GM12878 (cell line): Measurements from ENCODE around the gene SMOC1. TPM values are rescaled to one million over a fixed set of nuclear protein-coding genes. Genes with fewer than 3 reads are reported as not detected.

ENCODE experiments used
- ATAC-seq: fragments of 200-7000 bp; cut with Tn5 transposase; 3 replicates; pipeline ENCODE4 v1.9.1; 2020; ENCODE audit warnings: mild to moderate bottlenecking, moderate library complexity
- BruUV-seq: library from RNA; stranded (reverse); fragments of 400-500 nt; replicated peaks from 2 replicates; lab custom pipeline; 2021; lab: Mats Ljungman, UMichigan
- CTCF ChIA-PET: fragments of 300-600 bp; sonication (Branson Sonifier 250); formaldehyde crosslinking; extraction: SDS; loops from one replicate; lab custom pipeline; 2021; ENCODE audit warnings: inconsistent platforms; lab: Yijun Ruan, JAX
- POLR2A ChIA-PET: fragments of 350-600 bp; formaldehyde crosslinking; extraction: SDS; loops from one replicate; lab custom pipeline; 2021; ENCODE audit warnings: inconsistent platforms; lab: Charles Lee
- RAD21 ChIA-PET: fragments of 300-600 bp; sonication (Branson Sonifier 250); formaldehyde crosslinking; loops from one replicate; lab custom pipeline; 2023; ENCODE audit warnings: antibody characterized with exemption; ENCODE audit not compliant: unreplicated experiment; lab: Charles Lee
- SMC1A ChIA-PET: fragments of 300-600 bp; sonication (Branson Sonifier 250); formaldehyde crosslinking; loops from one replicate; lab custom pipeline; 2023; ENCODE audit not compliant: unreplicated experiment, uncharacterized antibody; lab: Charles Lee
- DNase-seq: peaks from one replicate; pipeline ENCODE4 v3.0.0-alpha.2; 2011; ENCODE audit warnings: low read depth, low spot score
- FAIRE-seq: peaks from 3 replicates; lab custom pipeline; 2011; peaks lifted over from hg19 to GRCh38; lab: Jason Lieb, UNC
- H2AFZ ChIP-seq: 2 replicates; pipeline ENCODE4 v1.6.0; 2011; ENCODE audit warnings: low read depth, low read length, control low read depth; ENCODE audit not compliant: control insufficient read depth
- H3K27ac ChIP-seq: 2 replicates; pipeline ENCODE4 v1.5.1; 2011; ENCODE audit warnings: control low read depth; ENCODE audit not compliant: control insufficient read depth, insufficient read depth
- H3K27me3 ChIP-seq, 2 experiments: replicated peaks in 1 of 2; 2 replicates each; pipeline versions ENCODE4 v1.6.0 to v1.6.1; 2011; ENCODE audit warnings: low read length in 1 of 2; ENCODE audit not compliant: control insufficient read depth in 2 of 2, insufficient read depth in 2 of 2
- H3K36me3 ChIP-seq, 2 experiments: 2 replicates each; pipeline ENCODE4 v1.5.1; 2011; ENCODE audit warnings: low read length in 1 of 2; ENCODE audit not compliant: control insufficient read depth in 2 of 2, insufficient read depth in 2 of 2
- H3K4me1 ChIP-seq: 2 replicates; pipeline ENCODE4 v1.6.1; 2011; ENCODE audit warnings: mild to moderate bottlenecking, low read length, moderate library complexity, mixed read lengths; ENCODE audit not compliant: control insufficient read depth, insufficient read depth
- H3K4me2 ChIP-seq: 2 replicates; pipeline ENCODE4 v1.6.0; 2011; ENCODE audit warnings: control low read depth; ENCODE audit not compliant: control insufficient read depth, insufficient read depth
- H3K4me3 ChIP-seq: fragments of 200-600 bp; sonication (generic); 2 replicates; pipeline ENCODE4 v1.5.1; 2016
- H3K79me2 ChIP-seq: 2 replicates; pipeline ENCODE4 v1.6.0; 2011; ENCODE audit warnings: low read length; ENCODE audit not compliant: control insufficient read depth, insufficient read depth
- H3K9ac ChIP-seq: 2 replicates; pipeline ENCODE4 v1.8.0; 2011; ENCODE audit warnings: low read length, control low read depth, mixed read lengths; ENCODE audit not compliant: control insufficient read depth, insufficient read depth
- H3K9me3 ChIP-seq: replicated peaks from 3 replicates; pipeline ENCODE4 v1.5.1; 2011; ENCODE audit warnings: mild to moderate bottlenecking, low read length; ENCODE audit not compliant: control insufficient read depth, insufficient read depth
- H4K20me1 ChIP-seq: 2 replicates; pipeline ENCODE4 v1.6.0; 2011; ENCODE audit not compliant: control insufficient read depth, insufficient read depth
- HCFC1 ChIP-seq: fragments of 150-350 bp; IDR thresholded peaks from 2 replicates; pipeline ENCODE4 v1.6.1; 2014; ENCODE audit warnings: low read length
- IKZF2 ChIP-seq, 2 experiments: fragments of 450-650 bp; IDR thresholded peaks; 2 replicates each; pipeline ENCODE4 v1.6.1; 2017; ENCODE audit warnings: mild to moderate bottlenecking in 2 of 2, moderate library complexity in 2 of 2
- POU2F2 ChIP-seq: IDR thresholded peaks from 3 replicates; pipeline ENCODE4 v1.6.1; 2011; ENCODE audit warnings: low read depth, mild to moderate bottlenecking, low read length, borderline replicate concordance
- RCOR1 ChIP-seq: conservative IDR thresholded peaks from 2 replicates; pipeline ENCODE4 v1.6.1; 2012; ENCODE audit warnings: low read depth, low read length, improper control_type of control experiment
- REST ChIP-seq: IDR thresholded peaks from 2 replicates; pipeline ENCODE4 v1.6.1; 2012; ENCODE audit warnings: mild to moderate bottlenecking, low read depth, low read length
- SREBF1 ChIP-seq: IDR thresholded peaks from 2 replicates; pipeline ENCODE4 v1.6.1; 2012; ENCODE audit warnings: mild to moderate bottlenecking, low read length
- SUPT20H ChIP-seq: IDR thresholded peaks from 2 replicates; pipeline ENCODE4 v1.6.1; 2011; ENCODE audit warnings: low read depth, mild to moderate bottlenecking, low read length, moderate library complexity, borderline replicate concordance; ENCODE audit not compliant: control insufficient read depth
- USF2 ChIP-seq: IDR thresholded peaks from 2 replicates; pipeline ENCODE4 v1.6.1; 2011; ENCODE audit warnings: low read depth, low read length, improper control_type of control experiment, borderline replicate concordance
- ZNF384 ChIP-seq: IDR thresholded peaks from 2 replicates; pipeline ENCODE4 v1.6.1; 2012; ENCODE audit warnings: low read depth, mild to moderate bottlenecking, low read length, improper control_type of control experiment, borderline replicate concordance
- WGBS: methylation state at CpG from one replicate; pipeline ENCODE4 v1.1.6; 2016; ENCODE audit warnings: low lambda C conversion rate; ENCODE audit not compliant: insufficient replicate concordance, insufficient coverage; ENCODE audit errors: missing lambda C conversion rate; 5-methylcytosine and 5-hydroxymethylcytosine counted together
- in situ Hi-C: fragments of 300-500 bp; cut with MboI; formaldehyde crosslinking; loops from 9 replicates; pipeline ENCODE4 v1.14.3; 2018; ENCODE audit warnings: mixed read lengths
- intact Hi-C: fragments of 100-400 bp; cut with micrococcal nuclease; formaldehyde crosslinking; loops from one replicate; pipeline ENCODE4 v1.14.2; 2022; ENCODE audit not compliant: unreplicated experiment
- polyA plus RNA-seq, 11 experiments: library from polyadenylated mRNA; depleted of rRNA in 4 of 11; unstranded in 6 of 11; stranded (reverse) in 5 of 11; fragments of >200 nt; fragmentation: Nextera tagmentation in 4 of 11; fragmentation: Illumina TruSeq in 1 of 11; extraction: Ambion mirVana in 4 of 11; extraction: Trizol in 1 of 11; gene quantifications; 1 replicate in 1 of 11; 2 replicates in 10 of 11; pipeline versions ENCODE4 v1.2.1 to v1.2.3, GENCODE V29; 2011 to 2016; ENCODE audit warnings: inconsistent platforms in 2 of 11, missing spikeins in 2 of 11, low read depth in 1 of 11
- total RNA-seq, 4 experiments: library from RNA; depleted of rRNA in 3 of 4; stranded (reverse); fragments of >200 nt in 3 of 4; fragmentation: Illumina TruSeq in 1 of 4; extraction: Trizol in 1 of 4; gene quantifications; 2 replicates each; pipeline versions ENCODE4 v1.2.1 to v1.2.3, GENCODE V29; 2013 to 2021
- TF ChIP-seq, protein P1 (sequence below): IDR thresholded peaks from 2 replicates; pipeline ENCODE4 v1.6.1; 2012; ENCODE audit warnings: low read depth, low read length, improper control_type of control experiment

Gene SMOC1
- total and polyA plus RNA-seq, 10 of the 15 experiments (the other 5 are each of a cell fraction or from before 2014, with no cell fraction given), result 0.03 to 0.26 (median 0.14) TPM; not detected in 7

DNA sequence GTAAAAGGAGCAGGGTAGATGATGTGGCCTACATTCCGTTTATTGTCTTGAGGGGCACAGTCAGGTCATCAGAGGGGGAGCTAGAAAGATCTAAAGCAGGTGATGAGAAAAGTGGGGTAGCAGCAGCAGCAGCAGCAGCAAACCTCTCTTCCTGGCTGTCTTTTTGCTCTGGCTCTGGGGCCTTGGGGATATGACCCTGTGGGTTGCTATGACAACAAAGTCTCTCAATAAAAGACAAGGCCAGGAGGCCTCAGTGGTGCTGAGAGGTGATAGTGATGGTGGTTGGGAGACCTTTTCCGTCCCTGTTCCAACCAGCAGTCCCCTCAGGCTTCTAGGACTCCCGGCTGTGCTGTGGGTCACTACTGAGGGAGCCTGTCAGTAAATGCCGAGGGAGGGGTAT is 170.9 kb downstream of the SMOC1 start (continued):
- TF ChIP-seq, protein P1, sequence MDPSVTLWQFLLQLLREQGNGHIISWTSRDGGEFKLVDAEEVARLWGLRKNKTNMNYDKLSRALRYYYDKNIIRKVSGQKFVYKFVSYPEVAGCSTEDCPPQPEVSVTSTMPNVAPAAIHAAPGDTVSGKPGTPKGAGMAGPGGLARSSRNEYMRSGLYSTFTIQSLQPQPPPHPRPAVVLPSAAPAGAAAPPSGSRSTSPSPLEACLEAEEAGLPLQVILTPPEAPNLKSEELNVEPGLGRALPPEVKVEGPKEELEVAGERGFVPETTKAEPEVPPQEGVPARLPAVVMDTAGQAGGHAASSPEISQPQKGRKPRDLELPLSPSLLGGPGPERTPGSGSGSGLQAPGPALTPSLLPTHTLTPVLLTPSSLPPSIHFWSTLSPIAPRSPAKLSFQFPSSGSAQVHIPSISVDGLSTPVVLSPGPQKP, result no peak
- TF ChIP-seq HCFC1, result no peak
- TF ChIP-seq RCOR1, result no peak
- no peak for TF ChIP-seq POU2F2
- TF ChIP-seq IKZF2 (IDR thresholded peaks at IDR 0.05), result no peak
- TF ChIP-seq SREBF1, result no peak
- TF ChIP-seq SUPT20H, result no peak
- no peak for TF ChIP-seq USF2
- TF ChIP-seq, all 136 proteins: peak for 0

DNA sequence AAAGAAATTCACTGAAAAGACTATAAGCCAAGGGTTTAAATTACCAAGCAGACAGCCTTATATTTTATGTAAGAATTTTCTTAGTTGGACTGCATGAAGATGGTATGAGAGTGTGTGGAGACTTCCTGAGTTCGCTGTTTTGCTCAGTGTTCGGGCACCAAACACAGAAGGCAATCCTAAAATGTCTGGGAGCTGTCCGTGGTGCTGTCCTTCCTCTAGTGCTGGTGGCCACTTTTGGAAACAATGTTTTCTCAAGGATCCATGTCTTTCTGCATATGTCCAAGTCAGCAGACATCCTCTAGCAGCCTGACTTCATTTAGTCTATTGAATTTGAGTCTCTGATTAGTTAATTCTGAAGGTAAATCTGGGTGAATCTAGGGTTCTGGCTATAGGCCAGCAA is 173.8 kb downstream of the SMOC1 start:
- 48% methylated on average over 3 of the region's 3 CpGs for WGBS
- H3K9ac ChIP-seq, result no peak overlapping the region
- SMC1A ChIA-PET, result interaction anchor here (0.6 kb wide), 1 partner anchor 249 kb away, joined by 3 read pairs; no protein-coding TSS in a partner anchor
- in situ Hi-C loops, result no loop called here
- CTCF ChIA-PET, result interaction anchor here (1.0 kb wide), 1 partner anchor 9 kb away, joined by 3 read pairs; no protein-coding TSS in a partner anchor
- no peaks in the 10 kb centered on the region for H3K9me3 ChIP-seq
- RAD21 ChIA-PET, result interaction anchor here (0.6 kb wide), 1 partner anchor 243 kb away, joined by 3 read pairs; no protein-coding TSS in a partner anchor
- TF ChIP-seq REST (peak; percentile 91), ZNF384 (no peak)
- TF ChIP-seq, all 136 proteins: peak for 1
- Histone ChIP-seq H3K27me3 (no peaks in the 10 kb centered on the region), H3K79me2 (no peaks in the 10 kb centered on the region), H2AFZ (no peak overlapping the region), H3K27ac (no peak overlapping the region), H3K4me1 (no peaks in the 10 kb centered on the region), H4K20me1 (no peaks in the 10 kb centered on the region), H3K36me3 (no peaks in the 10 kb centered on the region), H3K4me3 (no peak overlapping the region), H3K4me2 (no peak overlapping the region)
- FAIRE-seq (no peak), ATAC-seq (no peak), DNase-seq (no peak)
- BruUV-seq, result no TSS peak
- intact Hi-C loops, result no loop called here
- POLR2A ChIA-PET, result no interaction called here
